ENCODE results near the gene VPS54.
A peak's percentile ranks its signal among the peaks of the same experiment; 100 is the strongest.
"Not testable (repeated sequence)": the region's sequence is repeated elsewhere in the genome, so short reads cannot be mapped to it uniquely, and the experiment has no call there.

The VPS54 gene

DNA sequence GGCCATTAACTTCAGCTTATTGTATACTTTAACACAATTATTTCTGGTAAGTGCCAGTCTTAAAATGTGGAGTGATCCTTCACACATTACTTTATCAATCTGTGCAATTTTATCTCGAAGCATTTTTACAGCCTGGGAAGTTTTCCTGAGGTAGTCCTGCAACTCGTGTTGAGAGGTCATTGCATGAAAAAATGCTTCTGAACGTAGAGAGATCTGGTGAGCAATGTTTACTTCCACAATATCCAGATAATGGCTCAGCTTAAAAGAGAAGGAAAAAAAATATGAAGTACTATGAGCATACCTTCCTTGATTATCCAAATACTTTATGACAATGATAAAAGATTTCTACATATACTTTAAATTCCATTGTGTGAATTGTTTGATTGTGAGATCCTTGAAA lies 57.0 kb downstream of the VPS54 start:
- no peaks in the 10 kb centered on the region for H3K27me3 ChIP-seq (ENCODE audit: low read depth, low read length)
- no peak overlapping the region for H3K27ac ChIP-seq (ENCODE audit: low read length)
- no peaks in the 10 kb centered on the region for H3K4me1 ChIP-seq (ENCODE audit: control insufficient read depth in 1 of 2, insufficient read depth in 2 of 2, low read length in 2 of 2)
- peaks cover 7 to 12% of the 10 kb centered on the region in 2 donors for H3K36me3 ChIP-seq (ENCODE audit: control insufficient read depth in 1 of 2, insufficient read depth in 2 of 2, low read length in 2 of 2)
- H3K4me3 ChIP-seq (ENCODE audit: low read depth in 1 of 2, low read length in 2 of 2), result no peak overlapping the region
- no peaks in the 10 kb centered on the region for H3K9me3 ChIP-seq (ENCODE audit: control insufficient read depth in 1 of 2, low read length in 2 of 2)

DNA sequence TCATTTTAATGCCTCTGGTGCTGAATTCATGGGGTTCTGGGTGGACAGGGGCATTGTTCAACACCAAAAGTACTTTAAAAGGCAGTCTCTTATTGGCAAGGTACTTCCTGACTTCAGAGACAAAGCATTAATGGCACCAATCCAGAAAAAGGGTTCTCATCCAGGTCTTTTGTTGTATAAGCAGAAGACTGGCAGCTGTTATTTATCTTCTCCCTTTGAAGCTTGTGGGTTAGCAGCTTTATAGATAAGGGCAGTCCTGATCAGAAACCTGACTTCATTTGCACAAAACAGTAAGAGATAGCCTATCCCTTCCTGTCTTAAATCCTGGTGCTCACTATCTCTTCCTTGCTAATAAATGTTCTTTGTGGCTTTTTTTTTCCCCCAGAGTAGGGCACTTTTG lies 68.8 kb downstream of the VPS54 start:
- Histone ChIP-seq H3K4me1 (ENCODE audit: control insufficient read depth in 1 of 2, insufficient read depth in 2 of 2, low read length in 2 of 2) (no peaks in the 10 kb centered on the region), H3K4me3 (ENCODE audit: low read depth in 1 of 2, low read length in 2 of 2) (no peak overlapping the region), H3K9me3 (ENCODE audit: control insufficient read depth in 1 of 2, low read length in 2 of 2) (peaks cover 0 to 4% of the 10 kb centered on the region in 2 donors), H3K36me3 (ENCODE audit: control insufficient read depth in 1 of 2, insufficient read depth in 2 of 2, low read length in 2 of 2) (peaks cover 10 to 38% of the 10 kb centered on the region in 2 donors), H3K27me3 (ENCODE audit: low read depth, low read length) (no peaks in the 10 kb centered on the region), H3K27ac (ENCODE audit: low read length) (no peak overlapping the region)

DNA sequence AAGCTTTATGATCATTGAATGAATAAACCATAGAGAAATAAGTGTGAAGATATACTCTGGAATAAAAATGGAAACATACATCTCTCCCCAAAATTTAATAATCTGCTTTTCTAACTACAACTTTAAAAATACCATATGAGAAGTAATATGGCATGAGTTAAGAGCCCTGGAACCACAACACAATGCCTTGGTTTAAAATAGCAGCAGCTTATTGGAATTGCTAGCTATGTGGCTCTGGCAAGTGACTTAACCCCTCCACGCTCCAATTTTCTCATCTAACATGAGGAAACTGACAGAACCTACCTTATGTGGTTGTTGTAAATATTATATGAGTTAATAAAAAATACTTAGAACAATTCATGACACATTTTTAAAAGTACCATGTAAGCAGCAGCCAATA lies 76.4 kb downstream of the VPS54 start:
- peaks cover 9 to 34% of the 10 kb centered on the region in 2 donors for H3K36me3 ChIP-seq (ENCODE audit: control insufficient read depth in 1 of 2, insufficient read depth in 2 of 2, low read length in 2 of 2)
- no peaks in the 10 kb centered on the region for H3K4me1 ChIP-seq (ENCODE audit: control insufficient read depth in 1 of 2, insufficient read depth in 2 of 2, low read length in 2 of 2)
- H3K27ac ChIP-seq (ENCODE audit: low read length), result no peak overlapping the region
- no peaks in the 10 kb centered on the region for H3K9me3 ChIP-seq (ENCODE audit: control insufficient read depth in 1 of 2, low read length in 2 of 2)
- no peaks in the 10 kb centered on the region for H3K27me3 ChIP-seq (ENCODE audit: low read depth, low read length)
- H3K4me3 ChIP-seq (ENCODE audit: low read depth in 1 of 2, low read length in 2 of 2), result no peak overlapping the region

DNA sequence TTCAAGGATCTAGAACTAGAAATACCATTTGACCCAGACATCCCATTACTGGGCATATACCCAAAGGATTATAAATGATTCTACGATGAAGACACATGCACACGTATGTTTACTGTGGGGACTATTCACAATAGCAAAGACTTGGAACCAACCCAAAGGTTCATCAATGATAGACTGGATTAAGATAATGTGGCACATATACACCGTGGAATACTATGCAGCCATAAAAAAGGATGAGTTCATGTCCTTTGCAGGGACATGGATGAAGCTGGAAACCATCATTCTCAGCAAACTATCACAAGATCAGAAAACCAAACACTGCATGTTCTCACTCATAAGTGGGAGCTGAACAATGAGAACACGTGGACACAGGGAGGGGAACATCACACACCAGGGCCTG lies 87.1 kb downstream of the VPS54 start:
- not testable (repeated sequence) for H3K9me3 ChIP-seq (ENCODE audit: control insufficient read depth in 1 of 2, low read length in 2 of 2); H3K27me3 ChIP-seq (ENCODE audit: low read depth, low read length); H3K4me3 ChIP-seq (ENCODE audit: low read depth in 1 of 2, low read length in 2 of 2); H3K4me1 ChIP-seq (ENCODE audit: control insufficient read depth in 1 of 2, insufficient read depth in 2 of 2, low read length in 2 of 2); H3K27ac ChIP-seq (ENCODE audit: low read length)
- peaks cover 0 to 11% of the 10 kb centered on the region in 2 donors for H3K36me3 ChIP-seq (ENCODE audit: control insufficient read depth in 1 of 2, insufficient read depth in 2 of 2, low read length in 2 of 2)

- no peaks in the 10 kb centered on the region for H3K9me3 ChIP-seq (ENCODE audit: control insufficient read depth in 1 of 2, low read length in 2 of 2)
- H3K27ac ChIP-seq (ENCODE audit: low read length), result no peak overlapping the region
- H3K36me3 ChIP-seq (ENCODE audit: control insufficient read depth in 1 of 2, insufficient read depth in 2 of 2, low read length in 2 of 2), result peaks cover 0 to 16% of the 10 kb centered on the region in 2 donors
- no peak overlapping the region for H3K4me3 ChIP-seq (ENCODE audit: low read depth in 1 of 2, low read length in 2 of 2)
- no peaks in the 10 kb centered on the region for H3K27me3 ChIP-seq (ENCODE audit: low read depth, low read length)
- H3K4me1 ChIP-seq (ENCODE audit: control insufficient read depth in 1 of 2, insufficient read depth in 2 of 2, low read length in 2 of 2), result no peaks in the 10 kb centered on the region
Measured at GRCh38 chr2:63926815-63927214, 92.4 kb downstream of the VPS54 start.

DNA sequence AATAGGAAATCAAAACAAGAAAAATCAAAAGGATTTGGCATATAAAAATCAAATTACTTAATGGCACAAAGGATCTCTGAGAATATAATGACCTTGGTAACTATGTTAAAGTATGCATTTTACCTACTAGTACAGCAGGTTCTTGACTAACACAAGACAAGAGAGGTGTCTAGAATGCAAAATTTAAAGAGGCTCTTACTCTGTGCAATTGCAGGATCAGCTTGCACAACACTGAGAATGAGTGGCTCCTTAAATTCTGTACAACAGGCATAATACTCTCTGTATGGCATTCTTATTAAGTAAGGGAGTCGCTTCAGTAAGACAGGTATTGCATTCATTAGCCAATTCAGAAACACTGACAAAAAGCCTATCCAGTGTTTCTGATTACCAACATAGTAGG lies 104.9 kb downstream of the VPS54 start:
- H3K9me3 ChIP-seq (ENCODE audit: control insufficient read depth in 1 of 2, low read length in 2 of 2), result no peaks in the 10 kb centered on the region
- no peak overlapping the region for H3K4me3 ChIP-seq (ENCODE audit: low read depth in 1 of 2, low read length in 2 of 2)
- H3K27ac ChIP-seq (ENCODE audit: low read length), result no peak overlapping the region
- peaks cover 41 to 42% of the 10 kb centered on the region in 2 donors for H3K36me3 ChIP-seq (ENCODE audit: control insufficient read depth in 1 of 2, insufficient read depth in 2 of 2, low read length in 2 of 2)
- H3K4me1 ChIP-seq (ENCODE audit: control insufficient read depth in 1 of 2, insufficient read depth in 2 of 2, low read length in 2 of 2), result no peaks in the 10 kb centered on the region
- H3K27me3 ChIP-seq (ENCODE audit: low read depth, low read length), result no peaks in the 10 kb centered on the region

DNA sequence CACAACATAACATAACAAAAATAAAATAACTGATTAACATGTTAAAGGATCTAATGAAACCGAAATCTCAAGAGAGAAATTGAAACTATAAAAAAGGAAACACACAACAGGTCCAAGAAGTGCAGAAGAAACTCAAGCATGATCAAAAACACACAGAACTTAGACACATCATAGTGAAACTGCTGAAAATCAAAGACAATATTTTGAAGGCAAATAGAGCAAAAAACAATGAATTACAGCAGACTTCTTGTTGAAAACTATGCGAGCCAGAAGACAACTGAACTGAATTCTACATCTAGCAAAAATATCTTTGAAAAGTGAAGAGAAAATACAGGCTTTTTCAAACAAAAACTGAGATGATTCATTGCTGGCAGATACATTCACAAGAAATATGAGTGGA lies 116.2 kb downstream of the VPS54 start:
- Histone ChIP-seq H3K4me3 (ENCODE audit: low read depth in 1 of 2, low read length in 2 of 2) (no peak overlapping the region), H3K27ac (ENCODE audit: low read length) (no peak overlapping the region), H3K9me3 (ENCODE audit: control insufficient read depth in 1 of 2, low read length in 2 of 2) (peaks cover 7 to 8% of the 10 kb centered on the region in 2 donors), H3K36me3 (ENCODE audit: control insufficient read depth in 1 of 2, insufficient read depth in 2 of 2, low read length in 2 of 2) (peaks cover 16 to 42% of the 10 kb centered on the region in 2 donors), H3K27me3 (ENCODE audit: low read depth, low read length) (no peaks in the 10 kb centered on the region), H3K4me1 (ENCODE audit: control insufficient read depth in 1 of 2, insufficient read depth in 2 of 2, low read length in 2 of 2) (no peaks in the 10 kb centered on the region)

DNA sequence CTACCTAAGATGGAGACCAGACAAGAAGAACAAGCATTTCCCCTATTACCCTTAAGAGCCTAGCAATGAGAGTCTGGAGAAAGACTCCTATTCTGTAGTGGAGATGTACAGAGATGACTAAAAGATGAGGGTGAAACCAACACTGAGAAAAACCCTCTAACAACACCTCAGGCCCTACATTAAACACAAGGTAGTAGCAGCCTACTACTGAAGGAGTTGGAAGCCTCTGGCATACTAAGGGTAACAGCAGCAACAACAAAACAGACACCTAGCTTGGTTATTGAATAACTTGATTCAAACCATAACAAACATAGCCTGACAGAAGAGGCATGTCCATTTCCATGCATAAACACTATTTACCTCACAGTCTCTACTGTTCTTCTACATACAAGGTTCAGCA lies 117.1 kb downstream of the VPS54 start:
- Histone ChIP-seq H3K4me3 (ENCODE audit: low read depth in 1 of 2, low read length in 2 of 2) (no peak overlapping the region), H3K36me3 (ENCODE audit: control insufficient read depth in 1 of 2, insufficient read depth in 2 of 2, low read length in 2 of 2) (peaks cover 18 to 49% of the 10 kb centered on the region in 2 donors), H3K4me1 (ENCODE audit: control insufficient read depth in 1 of 2, insufficient read depth in 2 of 2, low read length in 2 of 2) (no peaks in the 10 kb centered on the region), H3K27ac (ENCODE audit: low read length) (no peak overlapping the region), H3K27me3 (ENCODE audit: low read depth, low read length) (no peaks in the 10 kb centered on the region), H3K9me3 (ENCODE audit: control insufficient read depth in 1 of 2, low read length in 2 of 2) (peaks cover 7 to 8% of the 10 kb centered on the region in 2 donors)

- Histone ChIP-seq H3K27ac (ENCODE audit: low read length) (no peak overlapping the region), H3K9me3 (ENCODE audit: control insufficient read depth in 1 of 2, low read length in 2 of 2) (peaks cover 0 to 7% of the 10 kb centered on the region in 2 donors), H3K4me1 (ENCODE audit: control insufficient read depth in 1 of 2, insufficient read depth in 2 of 2, low read length in 2 of 2) (no peaks in the 10 kb centered on the region), H3K27me3 (ENCODE audit: low read depth, low read length) (no peaks in the 10 kb centered on the region), H3K4me3 (ENCODE audit: low read depth in 1 of 2, low read length in 2 of 2) (no peak overlapping the region), H3K36me3 (ENCODE audit: control insufficient read depth in 1 of 2, insufficient read depth in 2 of 2, low read length in 2 of 2) (peaks cover 19 to 42% of the 10 kb centered on the region in 2 donors)
Measured at GRCh38 chr2:63899639-63900038, 119.6 kb downstream of the VPS54 start.

- no peaks in the 10 kb centered on the region for H3K27me3 ChIP-seq (ENCODE audit: low read depth, low read length)
- no peak overlapping the region for H3K4me3 ChIP-seq (ENCODE audit: low read depth in 1 of 2, low read length in 2 of 2)
- H3K9me3 ChIP-seq (ENCODE audit: control insufficient read depth in 1 of 2, low read length in 2 of 2), result peaks cover 0 to 7% of the 10 kb centered on the region in 2 donors
- H3K36me3 ChIP-seq (ENCODE audit: control insufficient read depth in 1 of 2, insufficient read depth in 2 of 2, low read length in 2 of 2), result peaks cover 23 to 42% of the 10 kb centered on the region in 2 donors
- no peaks in the 10 kb centered on the region for H3K4me1 ChIP-seq (ENCODE audit: control insufficient read depth in 1 of 2, insufficient read depth in 2 of 2, low read length in 2 of 2)
- H3K27ac ChIP-seq (ENCODE audit: low read length), result no peak overlapping the region
Measured at GRCh38 chr2:63898839-63899238, 120.4 kb downstream of the VPS54 start.

- Histone ChIP-seq H3K27ac (ENCODE audit: low read length) (no peak overlapping the region), H3K27me3 (ENCODE audit: low read depth, low read length) (no peaks in the 10 kb centered on the region), H3K9me3 (ENCODE audit: control insufficient read depth in 1 of 2, low read length in 2 of 2) (no peaks in the 10 kb centered on the region), H3K4me1 (ENCODE audit: control insufficient read depth in 1 of 2, insufficient read depth in 2 of 2, low read length in 2 of 2) (peaks cover 0 to 11% of the 10 kb centered on the region in 2 donors), H3K36me3 (ENCODE audit: control insufficient read depth in 1 of 2, insufficient read depth in 2 of 2, low read length in 2 of 2) (peaks cover 43 to 46% of the 10 kb centered on the region in 2 donors), H3K4me3 (ENCODE audit: low read depth in 1 of 2, low read length in 2 of 2) (no peak overlapping the region)
Measured at GRCh38 chr2:63894167-63894566, 125.1 kb downstream of the VPS54 start.

DNA sequence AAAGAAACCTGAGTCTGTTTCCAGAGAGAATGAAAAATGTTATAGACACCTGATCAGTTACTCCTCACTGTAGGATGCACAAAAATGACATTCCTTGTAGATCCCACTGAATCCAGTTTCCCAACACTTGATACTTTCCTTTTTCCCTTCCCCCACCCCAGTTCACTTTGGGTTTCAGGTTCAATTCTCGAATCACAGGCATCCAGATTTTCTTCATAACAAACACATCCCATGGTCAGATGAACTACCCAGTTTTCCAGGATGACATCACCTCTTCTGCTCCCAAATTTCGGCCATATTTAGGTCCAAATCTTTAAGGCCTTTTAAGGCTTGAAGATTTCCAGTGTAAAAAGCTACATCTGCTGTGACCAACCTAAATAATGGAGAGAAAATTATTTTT lies 126.1 kb downstream of the VPS54 start:
- H3K9me3 ChIP-seq (ENCODE audit: control insufficient read depth in 1 of 2, low read length in 2 of 2), result no peaks in the 10 kb centered on the region
- H3K27ac ChIP-seq (ENCODE audit: low read length), result peak overlapping the region; percentile 0
- no peak overlapping the region for H3K4me3 ChIP-seq (ENCODE audit: low read depth in 1 of 2, low read length in 2 of 2)
- peaks cover 0 to 11% of the 10 kb centered on the region in 2 donors for H3K4me1 ChIP-seq (ENCODE audit: control insufficient read depth in 1 of 2, insufficient read depth in 2 of 2, low read length in 2 of 2)
- H3K27me3 ChIP-seq (ENCODE audit: low read depth, low read length), result no peaks in the 10 kb centered on the region
- peaks cover 45 to 46% of the 10 kb centered on the region in 2 donors for H3K36me3 ChIP-seq (ENCODE audit: control insufficient read depth in 1 of 2, insufficient read depth in 2 of 2, low read length in 2 of 2)

Data from muscle layer of duodenum (tissue), 2 donors.